IMR-90 (cell line): ENCODE data around the gene MEGF11. TPM values are rescaled to one million over a fixed set of nuclear protein-coding genes. Genes with fewer than 3 reads are reported as not detected.

ENCODE experiments used
- ATAC-seq: fragments of 200-7000 bp; cut with Tn5 transposase; 2 replicates; pipeline ENCODE4 v1.9.1; 2020; ENCODE audit warnings: low read depth, mild to moderate bottlenecking, moderate library complexity
- BruUV-seq: library from RNA; stranded (reverse); fragments of 400-500 nt; replicated peaks from 2 replicates; lab custom pipeline; 2021; lab: Mats Ljungman, UMichigan
- CTCF ChIA-PET: fragments of 300-600 bp; formaldehyde crosslinking; extraction: SDS; loops from one replicate; lab custom pipeline; 2021; ENCODE audit warnings: antibody characterized with exemption; lab: Yijun Ruan, JAX
- POLR2A ChIA-PET: fragments of 300-600 bp; sonication (Branson Sonifier 250); formaldehyde crosslinking; loops from one replicate; lab custom pipeline; 2022; ENCODE audit warnings: antibody characterized with exemption; ENCODE audit not compliant: unreplicated experiment; lab: Charles Lee
- DNase-seq: peaks from one replicate; pipeline ENCODE4 v3.0.0; 2013
- H2AFZ ChIP-seq: replicated peaks from 2 replicates; pipeline ENCODE3; 2013; ENCODE audit warnings: low read length, mild to moderate bottlenecking; ENCODE audit not compliant: poor library complexity
- H2AK5ac ChIP-seq: 2 replicates; pipeline ENCODE4 v1.6.1; 2013; ENCODE audit warnings: low read depth, low read length, inconsistent platforms
- H2AK9ac ChIP-seq: replicated peaks from 2 replicates; pipeline ENCODE3; 2013; ENCODE audit warnings: mild to moderate bottlenecking, low read depth, low read length, moderate library complexity; ENCODE audit not compliant: poor library complexity
- H2BK120ac ChIP-seq: 2 replicates; pipeline ENCODE4 v1.6.1; 2013; ENCODE audit warnings: low read depth, low read length, inconsistent platforms
- H2BK15ac ChIP-seq: 3 replicates; pipeline ENCODE4 v1.6.1; 2013; ENCODE audit warnings: low read depth, low read length, inconsistent platforms
- H2BK20ac ChIP-seq: 2 replicates; pipeline ENCODE4 v1.6.1; 2013; ENCODE audit warnings: low read depth, mild to moderate bottlenecking, inconsistent platforms, low read length, moderate library complexity
- H2BK5ac ChIP-seq: 2 replicates; pipeline ENCODE4 v1.6.1; 2013; ENCODE audit warnings: mild to moderate bottlenecking, low read depth, low read length, inconsistent platforms; ENCODE audit not compliant: poor library complexity, severe bottlenecking
- H3K14ac ChIP-seq: replicated peaks from 2 replicates; pipeline ENCODE4 v1.6.1; 2013; ENCODE audit warnings: low read depth, low read length, inconsistent platforms
- H3K18ac ChIP-seq: 2 replicates; pipeline ENCODE4 v1.6.1; 2013; ENCODE audit warnings: low read depth, low read length, control low read depth
- H3K23ac ChIP-seq: 2 replicates; pipeline ENCODE4 v1.6.1; 2013; ENCODE audit warnings: low read depth, low read length, inconsistent platforms
- H3K27ac ChIP-seq: 2 replicates; pipeline ENCODE4 v1.5.1; 2013; ENCODE audit warnings: mild to moderate bottlenecking, control low read depth, low read length; ENCODE audit not compliant: insufficient read depth
- H3K27me3 ChIP-seq: 2 replicates; pipeline ENCODE4 v1.6.1; 2013; ENCODE audit warnings: low read length; ENCODE audit not compliant: control insufficient read depth, insufficient read depth
- H3K36me3 ChIP-seq: 2 replicates; pipeline ENCODE4 v1.6.1; 2013; ENCODE audit warnings: low read length, mixed read lengths; ENCODE audit not compliant: control insufficient read depth, insufficient read depth
- H3K4ac ChIP-seq: 2 replicates; pipeline ENCODE4 v1.6.1; 2013; ENCODE audit warnings: low read depth, low read length, inconsistent platforms
- H3K4me1 ChIP-seq: 2 replicates; pipeline ENCODE4 v1.6.1; 2013; ENCODE audit warnings: low read length, mixed read lengths; ENCODE audit not compliant: control insufficient read depth, insufficient read depth
- H3K4me2 ChIP-seq: 2 replicates; pipeline ENCODE4 v1.6.1; 2013; ENCODE audit warnings: low read depth, mild to moderate bottlenecking, control low read depth, low read length, moderate library complexity
- H3K4me3 ChIP-seq: 2 replicates; pipeline ENCODE4 v1.5.1; 2013; ENCODE audit warnings: low read depth, mild to moderate bottlenecking, control low read depth, low read length, moderate library complexity; ENCODE audit not compliant: insufficient read depth
- H3K56ac ChIP-seq: 2 replicates; pipeline ENCODE4 v1.6.1; 2013; ENCODE audit warnings: low read length, inconsistent platforms; ENCODE audit not compliant: insufficient read depth; ENCODE audit errors: extremely low read depth
- H3K79me1 ChIP-seq, 2 experiments: 2 replicates each; pipeline ENCODE4 v1.6.1; 2013; ENCODE audit warnings: low read length in 2 of 2, inconsistent platforms in 1 of 2, low read depth in 1 of 2
- H3K9ac ChIP-seq: 2 replicates; pipeline ENCODE4 v1.6.1; 2013; ENCODE audit warnings: low read depth, low read length, control low read depth
- H3K9me1 ChIP-seq: 2 replicates; pipeline ENCODE4 v1.6.1; 2013; ENCODE audit warnings: low read length, inconsistent platforms; ENCODE audit not compliant: insufficient read depth
- H3K9me3 ChIP-seq: 2 replicates; pipeline ENCODE4 v1.6.1; 2013; ENCODE audit warnings: low read length; ENCODE audit not compliant: control insufficient read depth, insufficient read depth
- H4K20me1 ChIP-seq: 2 replicates; pipeline ENCODE4 v1.6.1; 2013; ENCODE audit warnings: low read length, inconsistent platforms; ENCODE audit not compliant: insufficient read depth
- H4K5ac ChIP-seq: 2 replicates; pipeline ENCODE4 v1.6.1; 2013; ENCODE audit warnings: mild to moderate bottlenecking, low read depth, low read length, control low read depth
- H4K8ac ChIP-seq, 2 experiments: 2 replicates each; pipeline ENCODE4 v1.6.1; 2013; ENCODE audit warnings: low read depth in 2 of 2, low read length in 2 of 2, control low read depth in 1 of 2, inconsistent platforms in 1 of 2
- H4K91ac ChIP-seq: 2 replicates; pipeline ENCODE4 v1.6.1; 2013; ENCODE audit warnings: low read depth, low read length, inconsistent platforms; ENCODE audit not compliant: insufficient read depth
- BHLHE40 ChIP-seq: fragments of 150-350 bp; IDR thresholded peaks from 2 replicates; pipeline ENCODE4 v1.6.1; 2016; ENCODE audit warnings: mild to moderate bottlenecking, low read depth, low read length
- CEBPB ChIP-seq: IDR thresholded peaks from 2 replicates; pipeline ENCODE4 v1.6.1; 2012; ENCODE audit warnings: low read depth, low read length, improper control_type of control experiment
- CHD1 ChIP-seq: IDR thresholded peaks from 2 replicates; pipeline ENCODE4 v1.6.1; 2012; ENCODE audit warnings: low read depth, low read length, improper control_type of control experiment
- FOS ChIP-seq: fragments of 150-350 bp; IDR thresholded peaks from 2 replicates; pipeline ENCODE4 v1.6.1; 2016; ENCODE audit warnings: low read depth, low read length
- MAFK ChIP-seq: IDR thresholded peaks from 2 replicates; pipeline ENCODE4 v1.6.1; 2012; ENCODE audit warnings: low read depth, low read length, improper control_type of control experiment
- MAZ ChIP-seq: IDR thresholded peaks from 2 replicates; pipeline ENCODE4 v1.6.1; 2012; ENCODE audit warnings: low read depth, mild to moderate bottlenecking, low read length, improper control_type of control experiment, moderate library complexity, borderline replicate concordance
- MXI1 ChIP-seq: IDR thresholded peaks from 2 replicates; pipeline ENCODE4 v1.6.1; 2012; ENCODE audit warnings: low read depth, mild to moderate bottlenecking, low read length, moderate library complexity, borderline replicate concordance
- NFE2L2 ChIP-seq: fragments of 150-350 bp; IDR thresholded peaks from 2 replicates; pipeline ENCODE4 v1.6.1; 2016; ENCODE audit warnings: low read depth, mild to moderate bottlenecking, low read length
- POLR2A ChIP-seq: IDR thresholded peaks from 2 replicates; pipeline ENCODE4 v1.6.1; 2012; ENCODE audit warnings: mild to moderate bottlenecking, low read depth, low read length
- RFX5 ChIP-seq: IDR thresholded peaks from 2 replicates; pipeline ENCODE4 v1.8.0; 2012; ENCODE audit warnings: low read depth, mild to moderate bottlenecking, low read length, moderate library complexity
- SMC3 ChIP-seq: fragments of 150-350 bp; IDR thresholded peaks from 2 replicates; pipeline ENCODE4 v1.6.1; 2016; ENCODE audit warnings: low read depth, mild to moderate bottlenecking, antibody characterized with exemption, low read length, moderate library complexity
- USF2 ChIP-seq: fragments of 150-350 bp; IDR thresholded peaks from 2 replicates; pipeline ENCODE4 v1.6.1; 2017; ENCODE audit warnings: mild to moderate bottlenecking, antibody characterized with exemption, low read length, low read depth
- WGBS, 2 experiments: methylation state at CpG; one replicate each; pipeline versions ENCODE4 v1.1.5 to v1.1.7; 2013; ENCODE audit warnings: missing lambda C conversion rate in 2 of 2; ENCODE audit not compliant: insufficient read length in 1 of 2; ENCODE audit errors: extremely low coverage in 2 of 2; 5-methylcytosine and 5-hydroxymethylcytosine counted together
- dilution Hi-C: fragments of 300-500 bp; cut with HindIII; formaldehyde crosslinking; loops from one replicate; pipeline ENCODE4 v1.14.3; 2018; ENCODE audit warnings: low sequenced_read_pairs; ENCODE audit not compliant: unreplicated experiment
- in situ Hi-C: fragments of 300-500 bp; cut with MboI; formaldehyde crosslinking; loops from 3 replicates; pipeline ENCODE4 v1.14.3; 2019; ENCODE audit warnings: low sequenced_read_pairs, inconsistent platforms, mixed read lengths
- intact Hi-C: fragments of 100-400 bp; cut with micrococcal nuclease; formaldehyde crosslinking; loops from 2 replicates; pipeline ENCODE4 v1.10.0; 2022
- polyA plus RNA-seq, 3 experiments: library from polyadenylated mRNA; depleted of rRNA; stranded (reverse); fragments of >200 nt; gene quantifications; 2 replicates each; pipeline ENCODE4 v1.2.3, GENCODE V29; 2012; ENCODE audit warnings: low replicate concordance in 1 of 3
- total RNA-seq: library from RNA; depleted of rRNA; stranded (reverse); fragments of >200 nt; gene quantifications from 2 replicates; pipeline ENCODE4 v1.2.3, GENCODE V29; 2012

The MEGF11 gene
- total and polyA plus RNA-seq, 2 of the 4 experiments (the other 2 are of a cell fraction) = not detected

- H3K14ac ChIP-seq = no peak overlapping the region
- DNase-seq (no peak), ATAC-seq (no peak)
- no peaks in the 10 kb centered on the region for H3K9me3 ChIP-seq
- H2BK120ac ChIP-seq = no peak overlapping the region
- intact Hi-C loops = no loop called here
- ChIA-PET POLR2A (no interaction called here), CTCF (no interaction called here)
- H2BK5ac ChIP-seq = no peak overlapping the region
- no peak overlapping the region for H4K5ac ChIP-seq
- H2AK9ac ChIP-seq = no peak overlapping the region
- H2BK15ac ChIP-seq = no peak overlapping the region
- BruUV-seq = no TSS peak
- H3K79me1 ChIP-seq = no peaks in the 10 kb centered on the region
- H3K4me1 ChIP-seq = no peaks in the 10 kb centered on the region
- H3K27ac ChIP-seq = no peak overlapping the region
- peaks cover 61% of the 10 kb centered on the region for H3K27me3 ChIP-seq
- in situ Hi-C loops = no loop called here
- H2AK5ac ChIP-seq = no peak overlapping the region
- H3K56ac ChIP-seq = no peak overlapping the region
- H3K18ac ChIP-seq = no peak overlapping the region
- H3K4me3 ChIP-seq = no peak overlapping the region
- dilution Hi-C loops = no loop called here
- H3K4ac ChIP-seq = no peak overlapping the region
- no peak overlapping the region for H2BK20ac ChIP-seq
- no peak overlapping the region for H4K91ac ChIP-seq
- no peak overlapping the region for H2AFZ ChIP-seq
- no peak overlapping the region for H3K23ac ChIP-seq
- H3K9me1 ChIP-seq = no peaks in the 10 kb centered on the region
- H3K4me2 ChIP-seq = no peak overlapping the region
- H3K9ac ChIP-seq = no peak overlapping the region
- no CpG with 5 or more reads among the region's 5 CpGs for WGBS, 2 experiments
- no peak overlapping the region for H4K8ac ChIP-seq
- H3K36me3 ChIP-seq = no peaks in the 10 kb centered on the region
- H4K20me1 ChIP-seq = no peaks in the 10 kb centered on the region
- TF ChIP-seq SMC3 (no peak), CEBPB (no peak), USF2 (no peak), FOS (no peak), POLR2A (no peak), MAZ (no peak), NFE2L2 (no peak), MAFK (no peak), BHLHE40 (no peak), RFX5 (no peak), CHD1 (no peak), MXI1 (no peak)
These were observed 260.3 kb downstream of the MEGF11 start for GRCh38 chr15:65993236-65993635.
